Endothelial cell (in vitro differentiated cells): ENCODE results near the gene TCL1A. TPM values are rescaled to one million over a fixed set of nuclear protein-coding genes. Genes with fewer than 3 reads are reported as not detected.
"Not testable (repeated sequence)": the region's sequence is repeated elsewhere in the genome, so short reads cannot be mapped to it uniquely, and the experiment has no call there.

Experiments used
- DNase-seq: peaks from one replicate; pipeline ENCODE4 v3.0.0; 2021; ENCODE audit warnings: low spot score
- H3K27ac Mint-ChIP-seq: one replicate; pipeline ENCODE4 v1.8.0; 2021; ENCODE audit warnings: mixed read lengths, inconsistent platforms; ENCODE audit not compliant: unreplicated experiment
- H3K27me3 Mint-ChIP-seq: one replicate; pipeline ENCODE4 v1.8.0; 2021; ENCODE audit warnings: mild to moderate bottlenecking, moderate library complexity, mixed read lengths, inconsistent platforms; ENCODE audit not compliant: unreplicated experiment
- H3K36me3 Mint-ChIP-seq: one replicate; pipeline ENCODE4 v1.8.0; 2021; ENCODE audit warnings: mild to moderate bottlenecking, low read depth, mixed read lengths, inconsistent platforms; ENCODE audit not compliant: unreplicated experiment
- H3K4me1 Mint-ChIP-seq: one replicate; pipeline ENCODE4 v1.8.0; 2021; ENCODE audit warnings: mild to moderate bottlenecking, mixed read lengths, inconsistent platforms; ENCODE audit not compliant: unreplicated experiment
- H3K4me3 Mint-ChIP-seq: one replicate; pipeline ENCODE4 v1.8.0; 2021; ENCODE audit warnings: mild to moderate bottlenecking, mixed read lengths, inconsistent platforms; ENCODE audit not compliant: unreplicated experiment
- H3K9me3 Mint-ChIP-seq: one replicate; pipeline ENCODE4 v1.8.0; 2021; ENCODE audit warnings: mixed read lengths, inconsistent platforms; ENCODE audit not compliant: unreplicated experiment
- total RNA-seq: library from RNA; stranded (reverse); fragmentation: NEBNext Ultra II Directional; extraction: Animal tissue kit (Norgen Biotek cat#: 25700); gene quantifications from one replicate; pipeline ENCODE4 v1.2.1, GENCODE V29; 2021; ENCODE audit not compliant: unreplicated experiment
- TF ChIP-seq, protein P1 (sequence below): fragments of 200-600 bp; sonication (generic); IDR thresholded peaks from one replicate; pipeline ENCODE4 v1.5.0; 2021; ENCODE audit warnings: antibody characterized with exemption; ENCODE audit not compliant: unreplicated experiment

Gene TCL1A
- total RNA-seq, 1 donor from 2014 or later, result not detected

- Mint-ChIP-seq H3K36me3 (no peaks in the 10 kb centered on the region), H3K27me3 (peaks cover 3% of the 10 kb centered on the region), H3K4me3 (no peak overlapping the region), H3K9me3 (no peaks in the 10 kb centered on the region), H3K4me1 (peaks cover 19% of the 10 kb centered on the region), H3K27ac (peak overlapping the region; percentile 73)
- no peak for DNase-seq
- TF ChIP-seq, protein P1, sequence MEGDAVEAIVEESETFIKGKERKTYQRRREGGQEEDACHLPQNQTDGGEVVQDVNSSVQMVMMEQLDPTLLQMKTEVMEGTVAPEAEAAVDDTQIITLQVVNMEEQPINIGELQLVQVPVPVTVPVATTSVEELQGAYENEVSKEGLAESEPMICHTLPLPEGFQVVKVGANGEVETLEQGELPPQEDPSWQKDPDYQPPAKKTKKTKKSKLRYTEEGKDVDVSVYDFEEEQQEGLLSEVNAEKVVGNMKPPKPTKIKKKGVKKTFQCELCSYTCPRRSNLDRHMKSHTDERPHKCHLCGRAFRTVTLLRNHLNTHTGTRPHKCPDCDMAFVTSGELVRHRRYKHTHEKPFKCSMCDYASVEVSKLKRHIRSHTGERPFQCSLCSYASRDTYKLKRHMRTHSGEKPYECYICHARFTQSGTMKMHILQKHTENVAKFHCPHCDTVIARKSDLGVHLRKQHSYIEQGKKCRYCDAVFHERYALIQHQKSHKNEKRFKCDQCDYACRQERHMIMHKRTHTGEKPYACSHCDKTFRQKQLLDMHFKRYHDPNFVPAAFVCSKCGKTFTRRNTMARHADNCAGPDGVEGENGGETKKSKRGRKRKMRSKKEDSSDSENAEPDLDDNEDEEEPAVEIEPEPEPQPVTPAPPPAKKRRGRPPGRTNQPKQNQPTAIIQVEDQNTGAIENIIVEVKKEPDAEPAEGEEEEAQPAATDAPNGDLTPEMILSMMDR, result no peak
Measured at GRCh38 chr14:95739356-95739755, 25.4 kb upstream of the TCL1A start.

- Mint-ChIP-seq H3K27ac (no peak overlapping the region), H3K27me3 (peaks cover 3% of the 10 kb centered on the region), H3K9me3 (no peaks in the 10 kb centered on the region), H3K36me3 (no peaks in the 10 kb centered on the region), H3K4me1 (peaks cover 13% of the 10 kb centered on the region), H3K4me3 (no peak overlapping the region)
- TF ChIP-seq, protein P1, result no peak
- no peak for DNase-seq
Measured at GRCh38 chr14:95733212-95733611, 19.3 kb upstream of the TCL1A start.

DNA sequence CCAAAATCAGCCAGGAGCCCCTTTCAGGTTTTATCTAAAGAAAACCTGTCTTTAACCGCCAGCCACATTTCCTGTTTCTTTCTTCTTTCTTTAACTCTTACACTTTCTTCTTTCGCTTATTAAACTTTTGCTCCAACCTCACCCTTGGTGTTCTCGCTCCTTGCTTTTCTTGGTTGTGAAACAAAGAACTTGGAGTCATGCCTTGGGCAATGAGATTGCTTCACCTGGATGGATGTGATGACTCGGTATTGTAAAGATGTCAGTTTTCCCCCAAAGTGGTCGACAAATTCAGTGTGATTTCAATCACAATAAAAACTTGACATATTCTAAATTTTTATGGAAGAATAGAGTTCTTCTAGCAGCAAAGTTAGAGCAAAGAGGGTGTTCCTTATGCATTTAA lies 16.2 kb upstream of the TCL1A start:
- no peaks in the 10 kb centered on the region for H3K36me3 Mint-ChIP-seq
- TF ChIP-seq, protein P1, result no peak
- DNase-seq, result no peak
- peaks cover 10% of the 10 kb centered on the region for H3K4me1 Mint-ChIP-seq
- H3K9me3 Mint-ChIP-seq, result no peaks in the 10 kb centered on the region
- H3K27ac Mint-ChIP-seq, result no peak overlapping the region
- no peak overlapping the region for H3K4me3 Mint-ChIP-seq
- peaks cover 1% of the 10 kb centered on the region for H3K27me3 Mint-ChIP-seq

DNA sequence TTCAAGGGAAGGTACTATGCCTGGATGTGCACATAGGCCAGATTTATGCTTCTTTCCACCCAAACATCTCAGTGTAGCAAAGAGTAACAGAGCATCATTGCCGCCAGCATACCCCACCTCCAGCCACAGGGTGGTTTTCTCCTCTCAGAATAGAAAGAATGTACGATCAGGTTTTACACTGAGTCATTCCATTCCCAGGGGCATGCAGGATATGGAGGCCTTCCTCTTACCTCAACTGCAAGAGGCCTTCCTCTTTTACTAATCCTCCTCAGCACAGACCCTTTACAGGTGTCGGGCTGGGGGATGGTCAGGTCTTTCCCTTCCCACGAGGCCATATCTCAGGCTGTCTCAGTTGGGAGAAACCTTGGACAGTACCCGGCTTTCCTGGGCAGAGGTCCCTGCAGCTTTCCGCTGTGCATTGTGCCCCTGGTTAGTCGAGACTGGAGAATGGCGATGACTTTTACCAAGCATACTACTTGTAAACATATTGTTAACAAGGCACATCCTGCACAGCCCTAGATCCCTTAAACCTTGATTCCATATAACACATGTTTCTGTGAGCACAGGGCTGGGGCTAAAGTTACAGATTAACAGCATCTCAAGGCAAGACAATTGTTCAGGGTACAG lies 15.6 kb upstream of the TCL1A start:
- not testable (repeated sequence) for H3K9me3 Mint-ChIP-seq, H3K36me3 Mint-ChIP-seq
- H3K27ac Mint-ChIP-seq, result peak overlapping the region; percentile 20

DNA sequence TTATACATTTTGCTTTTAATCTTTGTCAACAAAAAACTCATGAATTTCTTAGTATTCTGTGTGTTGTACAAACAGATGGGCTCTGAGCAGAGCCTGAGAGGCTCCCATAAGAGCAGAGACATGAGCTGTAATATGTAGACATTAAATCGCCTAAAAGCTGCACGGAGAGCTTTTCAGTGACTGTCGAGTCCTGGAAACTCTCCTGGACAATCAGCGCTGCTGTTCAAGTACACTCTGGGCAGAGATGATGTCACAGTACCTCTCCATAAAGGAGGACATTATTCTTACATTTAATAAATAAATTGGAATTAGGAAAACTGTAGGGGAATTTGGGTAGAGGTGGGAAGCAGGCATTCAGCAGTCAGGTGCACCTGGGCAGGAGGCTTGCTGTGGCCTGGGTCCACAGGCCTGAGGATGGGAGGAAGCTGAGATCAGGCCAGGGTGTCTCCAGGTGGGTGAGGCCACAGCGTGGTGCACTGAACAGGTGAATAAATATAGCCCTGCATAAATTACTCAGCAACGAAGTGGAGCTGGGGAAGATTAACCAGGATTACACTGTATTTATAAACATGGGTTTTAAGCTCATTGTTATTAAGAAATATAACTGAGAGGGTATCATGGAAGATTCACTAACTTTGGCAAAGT lies 13.3 kb upstream of the TCL1A start:
- Mint-ChIP-seq H3K36me3 (no peaks in the 10 kb centered on the region), H3K27me3 (peaks cover 1% of the 10 kb centered on the region), H3K9me3 (no peaks in the 10 kb centered on the region), H3K4me1 (peaks cover 10% of the 10 kb centered on the region), H3K4me3 (no peak overlapping the region), H3K27ac (no peak overlapping the region)
- no peak for DNase-seq
- TF ChIP-seq, protein P1, result no peak

More for the DNA sequence above, 15.6 kb upstream of the TCL1A start:
- H3K4me3 Mint-ChIP-seq, DNase-seq, H3K27me3 Mint-ChIP-seq, H3K4me1 Mint-ChIP-seq: not testable (repeated sequence)
